HepG2 (cell line): ENCODE measurements around the gene AGPAT2. TPM values are rescaled to one million over a fixed set of nuclear protein-coding genes. Genes with fewer than 3 reads are reported as not detected.
A peak's percentile ranks its signal among the peaks of the same experiment; 100 is the strongest.

Experiments
- ATAC-seq: fragments of 200-7000 bp; cut with Tn5 transposase; 3 replicates; pipeline ENCODE4 v1.9.1; 2020; ENCODE audit warnings: mild to moderate bottlenecking, moderate library complexity
- BruUV-seq: library from RNA; stranded (reverse); fragments of 400-500 nt; replicated peaks from 2 replicates; lab custom pipeline; 2021; lab: Mats Ljungman, UMichigan
- CTCF ChIA-PET: fragments of 300-600 bp; formaldehyde crosslinking; extraction: SDS; loops from one replicate; lab custom pipeline; 2021; ENCODE audit warnings: low total read pairs, inconsistent platforms, low intra/inter-chr PET ratio; lab: Yijun Ruan, JAX
- POLR2A ChIA-PET: fragments of 350-600 bp; sonication (Branson Sonifier 250); formaldehyde crosslinking; loops from one replicate; lab custom pipeline; 2020; ENCODE audit warnings: antibody characterized with exemption, inconsistent platforms; lab: Yijun Ruan, JAX
- DNase-seq: peaks from one replicate; pipeline ENCODE4 v3.0.0-alpha.2; 2015; ENCODE audit warnings: low spot score
- FAIRE-seq: peaks from 3 replicates; lab custom pipeline; 2011; peaks lifted over from hg19 to GRCh38; lab: Jason Lieb, UNC
- H2AFZ ChIP-seq: one replicate; pipeline ENCODE4 v1.6.1; 2011; ENCODE audit warnings: low read length, inconsistent platforms
- H3K27ac ChIP-seq: fragments of 300-600 bp; 3 replicates; pipeline ENCODE4 v1.8.0; 2011; ENCODE audit warnings: mixed run types, mild to moderate bottlenecking, mixed read lengths, low read length, inconsistent platforms; ENCODE audit not compliant: insufficient read depth; ENCODE audit errors: extremely low read length
- H3K27me3 ChIP-seq, 2 experiments: fragments of 200-600 bp in 1 of 2; 2 replicates in 1 of 2; 3 replicates in 1 of 2; pipeline versions ENCODE4 v1.6.0 to v1.8.0; 2011; ENCODE audit warnings: low read length in 2 of 2, mild to moderate bottlenecking in 2 of 2, moderate library complexity in 2 of 2, inconsistent platforms in 1 of 2; ENCODE audit not compliant: insufficient read depth in 2 of 2, control insufficient read depth in 1 of 2
- H3K36me3 ChIP-seq, 2 experiments: fragments of 200-600 bp in 1 of 2; replicated peaks in 1 of 2; 2 replicates in 1 of 2; 3 replicates in 1 of 2; pipeline versions ENCODE4 v1.5.1 to v1.8.0; 2011; ENCODE audit warnings: low read length in 2 of 2, inconsistent platforms in 1 of 2; ENCODE audit not compliant: insufficient read depth in 2 of 2, control insufficient read depth in 1 of 2
- H3K4me1 ChIP-seq: 2 replicates; pipeline ENCODE4 v1.5.1; 2012; ENCODE audit warnings: low read length, inconsistent platforms; ENCODE audit not compliant: insufficient read depth
- H3K4me2 ChIP-seq: 2 replicates; pipeline ENCODE4 v1.6.0; 2011; ENCODE audit warnings: low read depth, low read length, inconsistent platforms
- H3K4me3 ChIP-seq, 3 experiments: fragments of 200-600 bp in 1 of 3; sonication (generic), shearing (Covaris generic) in 1 of 3; replicated peaks in 1 of 3; 2 replicates each; pipeline ENCODE4 v1.5.1; 2011 to 2016; ENCODE audit warnings: low read length in 3 of 3, inconsistent platforms in 2 of 3, low read depth in 2 of 3, mild to moderate bottlenecking in 2 of 3, control low read depth in 1 of 3, mixed read lengths in 1 of 3; ENCODE audit not compliant: insufficient read depth in 1 of 3
- H3K79me2 ChIP-seq: one replicate; pipeline ENCODE4 v1.6.1; 2011; ENCODE audit warnings: low read length, inconsistent platforms; ENCODE audit not compliant: insufficient read depth
- H3K9ac ChIP-seq: 2 replicates; pipeline ENCODE4 v1.6.0; 2011; ENCODE audit warnings: mild to moderate bottlenecking, low read depth, low read length, inconsistent platforms; ENCODE audit not compliant: insufficient read depth
- H3K9me3 ChIP-seq: 2 replicates; pipeline ENCODE4 v1.5.1; 2012; ENCODE audit warnings: mild to moderate bottlenecking, low read length
- H4K20me1 ChIP-seq: 2 replicates; pipeline ENCODE4 v1.6.0; 2011; ENCODE audit warnings: inconsistent platforms, mild to moderate bottlenecking, low read length, moderate library complexity; ENCODE audit not compliant: insufficient read depth
- BRD4 ChIP-seq: sonication (generic); formaldehyde crosslinking; IDR thresholded peaks from 2 replicates; pipeline ENCODE4 v1.4.0; 2020; ENCODE audit warnings: missing genetic modification reagents
- ESRRA ChIP-seq: sonication (generic); formaldehyde crosslinking; IDR thresholded peaks from 2 replicates; pipeline ENCODE4 v1.5.1; 2020; ENCODE audit warnings: mild to moderate bottlenecking, low read depth, missing genetic modification reagents
- ZNF121 ChIP-seq: sonication (generic); formaldehyde crosslinking; IDR thresholded peaks from 2 replicates; pipeline ENCODE4 v1.5.0; 2020; ENCODE audit warnings: mild to moderate bottlenecking, missing genetic modification reagents
- ZNF629 ChIP-seq: sonication (generic); formaldehyde crosslinking; conservative IDR thresholded peaks from 2 replicates; pipeline ENCODE4 v1.5.0; 2020; ENCODE audit warnings: missing genetic modification reagents
- WGBS: methylation state at CpG from one replicate; pipeline ENCODE4 v1.1.6; 2017; ENCODE audit warnings: low lambda C conversion rate; 5-methylcytosine and 5-hydroxymethylcytosine counted together
- in situ Hi-C: cut with HindIII; loops from 2 replicates; pipeline ENCODE4 v1.10.0; 2017; ENCODE audit warnings: low pct_unique_long_range_greater_than_20kb; ENCODE audit not compliant: extremely low pct_ligation_motif_present
- intact Hi-C: fragments of 100-400 bp; cut with micrococcal nuclease; formaldehyde crosslinking; loops from one replicate; pipeline ENCODE4 v1.10.0; 2022; ENCODE audit not compliant: unreplicated experiment
- polyA plus RNA-seq, 8 experiments: library from polyadenylated mRNA; depleted of rRNA in 3 of 8; stranded (reverse) in 7 of 8; unstranded in 1 of 8; fragments of >200 nt; fragmentation: Illumina TruSeq in 4 of 8; extraction: Trizol in 4 of 8; gene quantifications; 2 replicates each; pipeline versions ENCODE4 v1.2.1 to v1.2.3, GENCODE V29; 2011 to 2016; ENCODE audit warnings: low read depth in 4 of 8, missing spikeins in 1 of 8, mixed read lengths in 1 of 8; ENCODE audit not compliant: insufficient read depth in 1 of 8
- total RNA-seq, 5 experiments: library from RNA; depleted of rRNA; stranded (reverse); fragments of >200 nt; fragmentation: Illumina TruSeq; extraction: Trizol; gene quantifications; 2 replicates each; pipeline ENCODE4 v1.2.3, GENCODE V29; 2016; ENCODE audit warnings: low read depth in 1 of 5
- TF ChIP-seq, protein P1 (sequence below): sonication (generic); formaldehyde crosslinking; conservative IDR thresholded peaks from 2 replicates; pipeline ENCODE4 v1.8.1; 2023; ENCODE audit warnings: missing genetic modification reagents

AGPAT2 gene
- total and polyA plus RNA-seq, 2 of the 13 experiments (the other 11 are each of a cell fraction or from before 2014, with no cell fraction given): 3.9 to 25.8 TPM

DNA sequence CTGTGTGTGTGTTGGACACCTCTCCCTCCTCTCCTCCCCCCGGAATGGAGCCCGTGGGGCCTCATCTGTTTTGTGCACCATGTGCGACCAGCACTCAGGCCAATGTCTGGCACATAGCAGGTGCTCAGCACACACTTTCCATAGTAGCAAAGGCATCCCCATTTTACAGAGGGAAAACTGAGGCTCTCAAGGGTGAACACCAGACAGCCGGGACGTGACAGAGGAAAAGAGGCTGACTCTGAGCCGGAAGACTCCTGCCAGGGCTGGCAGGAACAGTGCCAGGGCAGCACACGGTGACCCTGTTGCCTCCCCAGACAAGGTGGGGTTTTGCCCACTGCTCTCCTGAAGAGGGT is 1.8 kb upstream of the AGPAT2 start:
- Histone ChIP-seq H3K9ac (no peak overlapping the region), H3K4me1 (peaks cover 63% of the 10 kb centered on the region), H2AFZ (no peak overlapping the region), H3K79me2 (no peaks in the 10 kb centered on the region), H4K20me1 (no peaks in the 10 kb centered on the region), H3K27me3 (peaks cover 21 to 76% of the 10 kb centered on the region in 2 experiments), H3K4me2 (no peak overlapping the region), H3K36me3 (no peaks in the 10 kb centered on the region), H3K4me3 (no peak overlapping the region), H3K9me3 (no peaks in the 10 kb centered on the region), H3K27ac (no peak overlapping the region)
- FAIRE-seq: no peak
- CTCF ChIA-PET: no interaction called here
- in situ Hi-C loops (no loop called here), intact Hi-C loops (no loop called here)
- ATAC-seq: no peak
- no TSS peak for BruUV-seq
- WGBS: 31% methylated on average over 4 of the region's 7 CpGs
- DNase-seq: no peak
- POLR2A ChIA-PET: no interaction called here
- TF ChIP-seq ZNF629 (CRISPR knock-in tag): peak; percentile 76
- no peak for TF ChIP-seq ESRRA (CRISPR knock-in tag)
- TF ChIP-seq, protein P1, sequence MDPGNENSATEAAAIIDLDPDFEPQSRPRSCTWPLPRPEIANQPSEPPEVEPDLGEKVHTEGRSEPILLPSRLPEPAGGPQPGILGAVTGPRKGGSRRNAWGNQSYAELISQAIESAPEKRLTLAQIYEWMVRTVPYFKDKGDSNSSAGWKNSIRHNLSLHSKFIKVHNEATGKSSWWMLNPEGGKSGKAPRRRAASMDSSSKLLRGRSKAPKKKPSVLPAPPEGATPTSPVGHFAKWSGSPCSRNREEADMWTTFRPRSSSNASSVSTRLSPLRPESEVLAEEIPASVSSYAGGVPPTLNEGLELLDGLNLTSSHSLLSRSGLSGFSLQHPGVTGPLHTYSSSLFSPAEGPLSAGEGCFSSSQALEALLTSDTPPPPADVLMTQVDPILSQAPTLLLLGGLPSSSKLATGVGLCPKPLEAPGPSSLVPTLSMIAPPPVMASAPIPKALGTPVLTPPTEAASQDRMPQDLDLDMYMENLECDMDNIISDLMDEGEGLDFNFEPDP (CRISPR knock-in tag): 0 out of 2 replicates have a peak, but pooled peaks have one; percentile 8

DNA sequence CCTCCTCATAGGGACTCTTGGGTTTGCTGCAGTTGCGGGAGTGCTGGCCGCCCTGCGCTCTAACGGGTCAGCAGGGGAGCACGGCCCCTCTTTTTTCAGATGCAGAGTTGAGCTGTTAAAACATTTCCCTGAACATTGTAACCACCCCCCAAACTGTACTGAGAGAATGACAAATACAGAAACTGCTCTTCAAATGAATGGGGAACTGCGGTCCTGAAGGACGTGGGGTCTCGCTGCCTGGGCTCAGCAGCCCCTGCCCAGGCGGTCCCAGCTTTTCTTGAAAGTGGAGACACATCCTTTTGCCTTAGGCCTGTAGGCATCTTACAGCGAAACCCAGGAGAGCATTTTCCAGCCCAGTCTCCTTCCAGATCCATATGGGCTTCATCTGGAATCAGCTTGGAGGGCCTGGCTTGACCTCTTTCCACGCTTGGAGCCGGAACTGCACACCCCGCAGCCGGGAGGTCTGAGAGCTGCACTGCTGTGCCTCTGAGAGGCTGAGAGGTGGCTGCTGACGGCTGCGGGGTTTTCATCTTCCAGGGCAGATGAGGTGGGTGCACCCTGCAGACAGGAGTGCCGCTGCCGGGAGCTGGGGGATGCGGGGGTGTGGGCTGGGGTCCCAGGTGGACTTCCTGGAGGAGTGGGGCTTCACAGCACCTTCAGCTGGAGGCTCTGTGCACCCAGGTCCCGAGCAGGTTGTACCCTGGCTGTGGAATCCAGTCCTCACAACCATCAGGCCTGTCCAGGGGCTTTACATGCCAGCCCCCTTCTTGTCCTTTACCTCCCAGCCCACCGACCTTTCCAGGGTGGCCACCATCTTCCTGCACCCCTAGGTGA is 1.2 kb upstream of the AGPAT2 start:
- no peak overlapping the region for H3K27ac ChIP-seq
- WGBS: 27% methylated on average over 12 of the region's 21 CpGs
- ChIA-PET CTCF (no interaction called here), POLR2A (no interaction called here)
- intact Hi-C loops: no loop called here
- H3K9ac ChIP-seq: no peak overlapping the region
- FAIRE-seq: no peak
- no peak overlapping the region for H3K4me2 ChIP-seq
- H3K36me3 ChIP-seq: no peaks in the 10 kb centered on the region
- no peaks in the 10 kb centered on the region for H3K79me2 ChIP-seq
- no TSS peak for BruUV-seq
- H3K4me1 ChIP-seq: peaks cover 57% of the 10 kb centered on the region
- in situ Hi-C loops: no loop called here
- peaks cover 21 to 76% of the 10 kb centered on the region in 2 experiments for H3K27me3 ChIP-seq
- no peaks in the 10 kb centered on the region for H3K9me3 ChIP-seq
- no peak overlapping the region for H3K4me3 ChIP-seq
- TF ChIP-seq, protein P1 (CRISPR knock-in tag): 0 out of 2 replicates have a peak, but pooled peaks have one; percentile 22
- peak; percentile 59; the same call in 1 of the 2 replicates for TF ChIP-seq ZNF121 (CRISPR knock-in tag)
- TF ChIP-seq BRD4: no peak
- TF ChIP-seq, all 625 proteins: peak for 2
- ATAC-seq (no peak), DNase-seq (no peak)
- Histone ChIP-seq H4K20me1 (no peaks in the 10 kb centered on the region), H2AFZ (no peak overlapping the region)
